PFSK-1 (cell line): ENCODE results near the gene KCNQ1.

Experiments
- POLR2AphosphoS5 ChIP-seq: IDR thresholded peaks from 2 replicates; pipeline ENCODE4 v1.6.1; 2012; ENCODE audit warnings: low read depth, mild to moderate bottlenecking, control low read depth, low read length, moderate library complexity
- REST ChIP-seq, 2 experiments: IDR thresholded peaks; 2 replicates each; pipeline versions ENCODE4 v1.6.1 to v1.8.0; 2011 to 2012; ENCODE audit warnings: low read depth in 2 of 2, low read length in 2 of 2, control low read depth in 1 of 2, inconsistent platforms in 1 of 2, mild to moderate bottlenecking in 1 of 2, moderate library complexity in 1 of 2; ENCODE audit not compliant: insufficient read depth in 1 of 2
- TAF1 ChIP-seq: IDR thresholded peaks from 2 replicates; pipeline ENCODE4 v1.6.1; 2012; ENCODE audit warnings: low read length, control low read depth, borderline replicate concordance; ENCODE audit not compliant: insufficient read depth

- TF ChIP-seq POLR2AphosphoS5, result no peak
- no peak for TF ChIP-seq REST (IDR thresholded peaks at IDR 0.05; ENCODE audit: insufficient read depth in 1 of 2, low read depth in 2 of 2, low read length in 2 of 2)
- TF ChIP-seq TAF1, result no peak
Measured at GRCh38 chr11:2755071-2755470, 310.3 kb downstream of the KCNQ1 start.
